Liver (tissue), 9 donors: ENCODE data around the gene CIB2. TPM values are rescaled to one million over a fixed set of nuclear protein-coding genes. Genes with fewer than 3 reads are reported as not detected.

Source experiments
- DNase-seq: peaks from one replicate; pipeline ENCODE4 v3.0.0-alpha.2; 2017; ENCODE audit warnings: low spot score
- H3K27ac ChIP-seq, 2 donors: one replicate each; pipeline ENCODE4 v1.7.0; 2013; ENCODE audit warnings: inconsistent platforms in 2 of 2, low read length in 2 of 2, control low read depth in 1 of 2, low read depth in 1 of 2, mild to moderate bottlenecking in 1 of 2
- H3K27me3 ChIP-seq, 4 donors: one replicate each; pipeline versions ENCODE4 v1.6.1 to v1.7.0; 2013; ENCODE audit warnings: low read length in 3 of 4, inconsistent platforms in 1 of 4, mild to moderate bottlenecking in 1 of 4, moderate library complexity in 1 of 4; ENCODE audit not compliant: control insufficient read depth in 4 of 4, insufficient read depth in 4 of 4
- H3K36me3 ChIP-seq, 4 donors: one replicate each; pipeline versions ENCODE4 v1.6.1 to v1.7.0; 2013; ENCODE audit warnings: low read length in 3 of 4, mild to moderate bottlenecking in 3 of 4, low read depth in 1 of 4, moderate library complexity in 1 of 4; ENCODE audit not compliant: control insufficient read depth in 4 of 4, insufficient read depth in 3 of 4
- H3K4me1 ChIP-seq, 4 donors: one replicate each; pipeline versions ENCODE4 v1.6.1 to v1.7.0; 2013; ENCODE audit warnings: low read length in 3 of 4, mild to moderate bottlenecking in 3 of 4, moderate library complexity in 1 of 4; ENCODE audit not compliant: control insufficient read depth in 4 of 4, insufficient read depth in 4 of 4
- H3K4me3 ChIP-seq, 3 donors: one replicate each; pipeline versions ENCODE4 v1.6.1 to v1.7.0; 2013; ENCODE audit warnings: low read length in 3 of 3, control low read depth in 1 of 3, low read depth in 1 of 3, mild to moderate bottlenecking in 1 of 3
- H3K9ac ChIP-seq, 2 donors: one replicate each; pipeline ENCODE4 v1.7.0; 2013; ENCODE audit warnings: low read length in 2 of 2, mild to moderate bottlenecking in 2 of 2, moderate library complexity in 2 of 2, control low read depth in 1 of 2, low read depth in 1 of 2
- H3K9me3 ChIP-seq, 4 donors: one replicate each; pipeline versions ENCODE4 v1.6.1 to v1.7.0; 2013; ENCODE audit warnings: low read length in 3 of 4; ENCODE audit not compliant: control insufficient read depth in 4 of 4
- FOXA1 ChIP-seq: IDR thresholded peaks from 2 replicates; pipeline ENCODE4 v1.6.1; 2016; ENCODE audit warnings: antibody characterized with exemption
- FOXA2 ChIP-seq: IDR thresholded peaks from 2 replicates; pipeline ENCODE4 v1.6.1; 2016; ENCODE audit warnings: antibody characterized with exemption
- GABPA ChIP-seq, 2 donors: IDR thresholded peaks in 1 of 2; conservative IDR thresholded peaks in 1 of 2; 2 replicates each; pipeline ENCODE4 v1.6.1; 2016; ENCODE audit warnings: antibody characterized with exemption in 2 of 2, mild to moderate bottlenecking in 1 of 2, moderate library complexity in 1 of 2
- HNF4A ChIP-seq, 2 donors: conservative IDR thresholded peaks; 2 replicates each; pipeline ENCODE4 v1.6.1; 2016; ENCODE audit warnings: antibody characterized with exemption in 2 of 2, mild to moderate bottlenecking in 2 of 2
- HNF4G ChIP-seq: IDR thresholded peaks from 2 replicates; pipeline ENCODE4 v1.6.1; 2016; ENCODE audit warnings: antibody characterized with exemption
- RAD21 ChIP-seq, 2 donors: IDR thresholded peaks; 2 replicates each; pipeline ENCODE4 v1.6.1; 2016; ENCODE audit warnings: antibody characterized with exemption in 2 of 2, mild to moderate bottlenecking in 2 of 2
- RXRA ChIP-seq, 2 donors: IDR thresholded peaks; 2 replicates each; pipeline ENCODE4 v1.6.1; 2017 to 2018; ENCODE audit warnings: antibody characterized with exemption in 2 of 2, mild to moderate bottlenecking in 1 of 2
- SP1 ChIP-seq: IDR thresholded peaks from 2 replicates; pipeline ENCODE4 v1.6.1; 2018; ENCODE audit warnings: antibody characterized with exemption, mild to moderate bottlenecking
- YY1 ChIP-seq: IDR thresholded peaks from 2 replicates; pipeline ENCODE4 v1.6.1; 2016; ENCODE audit warnings: antibody characterized with exemption, mild to moderate bottlenecking
- WGBS: extraction: QIAGEN DNeasy Blood & Tissue Kit; methylation state at CpG from one replicate; pipeline ENCODE4 v1.1.7; 2013; 5-methylcytosine and 5-hydroxymethylcytosine counted together
- polyA plus RNA-seq, 2 donors: library from polyadenylated mRNA; stranded (reverse) in 1 of 2; unstranded in 1 of 2; fragments of 200-250 nt in 1 of 2; fragments of >200 nt in 1 of 2; fragmentation: Nextera tagmentation in 1 of 2; extraction: Ambion mirVana in 1 of 2; gene quantifications; one replicate each; pipeline versions ENCODE4 v1.2.1 to v1.2.3, GENCODE V29; 2013 to 2015
- total RNA-seq, 2 donors: library from RNA; depleted of rRNA; stranded (reverse); fragments of >200 nt; gene quantifications; one replicate each; pipeline ENCODE4 v1.2.3, GENCODE V29; 2014
- TF ChIP-seq, protein P1 (sequence below): IDR thresholded peaks from 2 replicates; pipeline ENCODE4 v1.6.1; 2016; ENCODE audit warnings: antibody characterized with exemption
- TF ChIP-seq, protein P2 (sequence below): fragments of 150-350 bp; IDR thresholded peaks from 2 replicates; pipeline ENCODE4 v1.5.1; 2017; ENCODE audit warnings: improper control_type of control experiment, low read depth, low read length; ENCODE audit not compliant: missing input control
- TF ChIP-seq, protein P3 (sequence below): IDR thresholded peaks from 2 replicates; pipeline ENCODE4 v1.6.1; 2016; ENCODE audit warnings: antibody characterized with exemption
- TF ChIP-seq, protein P4 (sequence below): IDR thresholded peaks from 2 replicates; pipeline ENCODE4 v1.6.1; 2016; ENCODE audit warnings: antibody characterized with exemption
- donor health status: healthy.
- donor health status: healthy.
- donor health status: healthy.
- donor health status: healthy.
- donor health status: healthy.

Gene CIB2
- total and polyA plus RNA-seq, 4 donors, result 0.25 to 2.2 (median 0.53) TPM

DNA sequence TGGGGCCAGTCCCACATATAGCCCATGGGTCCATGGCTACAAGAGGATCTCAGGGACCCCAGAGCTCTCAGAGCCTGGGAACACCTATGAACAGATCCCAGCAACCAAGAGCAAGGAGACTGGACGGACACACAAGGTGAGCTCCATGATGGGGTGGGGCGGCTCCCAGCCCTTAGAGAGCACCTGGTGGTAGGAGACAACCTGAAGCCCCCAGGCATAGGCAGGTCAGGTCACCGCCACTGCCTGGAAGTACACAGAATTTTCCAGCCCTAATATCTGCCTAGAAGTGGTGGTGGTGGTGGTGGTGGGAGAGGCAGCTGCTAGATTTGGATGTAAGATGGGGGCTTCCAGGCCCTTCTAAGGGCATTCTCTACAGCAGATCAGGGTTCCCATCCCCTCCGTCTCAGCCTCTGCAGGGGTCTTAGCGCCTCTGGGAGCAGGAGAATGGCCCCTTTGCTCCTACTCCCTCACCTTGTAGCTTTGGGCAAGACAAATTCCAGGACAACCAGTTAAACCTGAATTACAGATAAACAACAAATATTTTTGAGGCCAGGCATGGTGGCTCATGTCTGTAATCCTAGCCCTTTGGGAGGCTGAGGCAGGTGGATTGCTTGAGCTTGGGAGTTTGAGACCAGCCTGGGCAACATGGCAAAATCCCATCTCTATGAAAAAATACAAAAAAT is 29.7 kb downstream of the CIB2 start:
- TF ChIP-seq HNF4A (conservative IDR thresholded peaks at IDR 0.05) (no peak), HNF4G (no peak), RXRA (IDR thresholded peaks at IDR 0.05) (no peak), SP1 (no peak), RAD21 (IDR thresholded peaks at IDR 0.05) (no peak), FOXA2 (no peak), YY1 (no peak)
- TF ChIP-seq, protein P1, sequence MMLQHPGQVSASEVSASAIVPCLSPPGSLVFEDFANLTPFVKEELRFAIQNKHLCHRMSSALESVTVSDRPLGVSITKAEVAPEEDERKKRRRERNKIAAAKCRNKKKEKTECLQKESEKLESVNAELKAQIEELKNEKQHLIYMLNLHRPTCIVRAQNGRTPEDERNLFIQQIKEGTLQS, result no peak
- TF ChIP-seq, protein P2, sequence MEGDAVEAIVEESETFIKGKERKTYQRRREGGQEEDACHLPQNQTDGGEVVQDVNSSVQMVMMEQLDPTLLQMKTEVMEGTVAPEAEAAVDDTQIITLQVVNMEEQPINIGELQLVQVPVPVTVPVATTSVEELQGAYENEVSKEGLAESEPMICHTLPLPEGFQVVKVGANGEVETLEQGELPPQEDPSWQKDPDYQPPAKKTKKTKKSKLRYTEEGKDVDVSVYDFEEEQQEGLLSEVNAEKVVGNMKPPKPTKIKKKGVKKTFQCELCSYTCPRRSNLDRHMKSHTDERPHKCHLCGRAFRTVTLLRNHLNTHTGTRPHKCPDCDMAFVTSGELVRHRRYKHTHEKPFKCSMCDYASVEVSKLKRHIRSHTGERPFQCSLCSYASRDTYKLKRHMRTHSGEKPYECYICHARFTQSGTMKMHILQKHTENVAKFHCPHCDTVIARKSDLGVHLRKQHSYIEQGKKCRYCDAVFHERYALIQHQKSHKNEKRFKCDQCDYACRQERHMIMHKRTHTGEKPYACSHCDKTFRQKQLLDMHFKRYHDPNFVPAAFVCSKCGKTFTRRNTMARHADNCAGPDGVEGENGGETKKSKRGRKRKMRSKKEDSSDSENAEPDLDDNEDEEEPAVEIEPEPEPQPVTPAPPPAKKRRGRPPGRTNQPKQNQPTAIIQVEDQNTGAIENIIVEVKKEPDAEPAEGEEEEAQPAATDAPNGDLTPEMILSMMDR, result no peak
- 98% methylated on average over 5 of the region's 5 CpGs for WGBS
- Histone ChIP-seq H3K27me3 (no peaks in the 10 kb centered on the region), H3K36me3 (no peaks in the 10 kb centered on the region), H3K4me3 (no peak overlapping the region), H3K9ac (no peak overlapping the region), H3K9me3 (no peaks in the 10 kb centered on the region), H3K4me1 (peaks cover 0 to 3% (median 0%) of the 10 kb centered on the region in 4 donors), H3K27ac (no peak overlapping the region)
- no peak for DNase-seq

DNA sequence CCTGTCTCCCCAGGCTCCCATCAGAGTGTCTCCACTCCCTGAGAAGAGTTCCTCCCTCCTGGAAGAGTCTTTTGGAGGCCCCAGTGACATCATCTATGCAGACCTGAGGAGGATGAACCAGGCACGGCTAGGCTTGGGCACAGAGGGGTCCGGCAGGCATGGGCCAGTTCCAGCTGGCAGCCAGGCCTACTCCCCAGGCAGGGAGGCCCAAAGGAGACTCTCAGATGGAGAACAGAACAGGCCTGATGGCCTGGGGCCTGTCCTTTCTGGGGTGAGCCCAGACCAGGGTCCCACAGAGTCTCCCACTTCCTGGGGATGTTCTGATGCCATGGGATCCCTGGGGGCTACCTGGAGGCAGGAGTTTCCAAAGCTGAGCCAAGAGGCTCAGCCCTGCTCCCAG is 30.4 kb downstream of the CIB2 start:
- TF ChIP-seq HNF4G, result no peak
- TF ChIP-seq, protein P1, result no peak
- TF ChIP-seq GABPA (IDR thresholded peaks at IDR 0.05 in 1 of 2, conservative IDR thresholded peaks at IDR 0.05 in 1 of 2), result no peak
- no peak for TF ChIP-seq FOXA2
- TF ChIP-seq, protein P3, sequence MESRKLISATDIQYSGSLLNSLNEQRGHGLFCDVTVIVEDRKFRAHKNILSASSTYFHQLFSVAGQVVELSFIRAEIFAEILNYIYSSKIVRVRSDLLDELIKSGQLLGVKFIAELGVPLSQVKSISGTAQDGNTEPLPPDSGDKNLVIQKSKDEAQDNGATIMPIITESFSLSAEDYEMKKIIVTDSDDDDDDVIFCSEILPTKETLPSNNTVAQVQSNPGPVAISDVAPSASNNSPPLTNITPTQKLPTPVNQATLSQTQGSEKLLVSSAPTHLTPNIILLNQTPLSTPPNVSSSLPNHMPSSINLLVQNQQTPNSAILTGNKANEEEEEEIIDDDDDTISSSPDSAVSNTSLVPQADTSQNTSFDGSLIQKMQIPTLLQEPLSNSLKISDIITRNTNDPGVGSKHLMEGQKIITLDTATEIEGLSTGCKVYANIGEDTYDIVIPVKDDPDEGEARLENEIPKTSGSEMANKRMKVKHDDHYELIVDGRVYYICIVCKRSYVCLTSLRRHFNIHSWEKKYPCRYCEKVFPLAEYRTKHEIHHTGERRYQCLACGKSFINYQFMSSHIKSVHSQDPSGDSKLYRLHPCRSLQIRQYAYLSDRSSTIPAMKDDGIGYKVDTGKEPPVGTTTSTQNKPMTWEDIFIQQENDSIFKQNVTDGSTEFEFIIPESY, result no peak
- 94% methylated on average over 2 of the region's 2 CpGs for WGBS
- H3K4me3 ChIP-seq, result no peak overlapping the region
- H3K36me3 ChIP-seq, result no peaks in the 10 kb centered on the region
- no peaks in the 10 kb centered on the region for H3K9me3 ChIP-seq
- no peak overlapping the region for H3K9ac ChIP-seq
- peaks cover 0 to 3% (median 0%) of the 10 kb centered on the region in 4 donors for H3K4me1 ChIP-seq
- no peaks in the 10 kb centered on the region for H3K27me3 ChIP-seq
- no peak overlapping the region for H3K27ac ChIP-seq
- no peak for DNase-seq

DNA sequence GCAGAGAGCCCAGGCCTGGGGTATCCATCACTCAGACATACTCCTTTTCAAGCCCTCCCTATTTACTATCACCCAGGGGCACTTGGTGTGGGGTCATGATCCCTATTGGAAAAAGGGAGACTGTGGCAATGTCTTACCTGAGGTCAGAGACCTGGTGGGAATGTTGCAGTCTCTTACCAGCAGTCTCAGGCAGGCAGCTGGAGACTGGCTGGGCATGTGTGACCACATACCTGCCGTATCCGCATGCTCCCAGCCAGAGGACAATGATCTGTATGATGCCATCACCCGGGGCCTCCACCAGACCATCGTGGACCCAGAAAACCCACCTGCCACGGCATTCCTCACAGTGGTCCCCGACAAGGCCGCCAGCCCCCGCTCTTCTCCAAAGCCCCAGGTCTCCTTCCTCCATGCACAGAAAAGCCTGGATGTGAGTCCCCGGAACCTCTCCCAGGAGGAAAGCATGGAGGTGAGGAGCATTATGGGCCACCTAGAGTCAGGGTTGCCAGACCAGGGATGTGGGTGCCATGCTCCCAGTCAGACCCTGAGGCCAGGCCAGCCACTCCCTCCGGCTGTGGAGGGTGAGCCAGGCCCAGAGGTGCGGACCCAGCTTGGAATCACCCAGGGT is 33.0 kb downstream of the CIB2 start:
- DNase-seq, result no peak

More for the DNA sequence above, 33.0 kb downstream of the CIB2 start:
- no peaks in the 10 kb centered on the region for H3K27me3 ChIP-seq
- WGBS, result 90% methylated on average over 11 of the region's 11 CpGs
- no peak overlapping the region for H3K4me3 ChIP-seq
- H3K36me3 ChIP-seq, result no peaks in the 10 kb centered on the region
- no peaks in the 10 kb centered on the region for H3K4me1 ChIP-seq
- H3K27ac ChIP-seq, result no peak overlapping the region
- no peaks in the 10 kb centered on the region for H3K9me3 ChIP-seq
- no peak overlapping the region for H3K9ac ChIP-seq
- TF ChIP-seq SP1, result no peak
- no peak for TF ChIP-seq FOXA2
- TF ChIP-seq HNF4A (conservative IDR thresholded peaks at IDR 0.05), result no peak
- TF ChIP-seq, protein P4, sequence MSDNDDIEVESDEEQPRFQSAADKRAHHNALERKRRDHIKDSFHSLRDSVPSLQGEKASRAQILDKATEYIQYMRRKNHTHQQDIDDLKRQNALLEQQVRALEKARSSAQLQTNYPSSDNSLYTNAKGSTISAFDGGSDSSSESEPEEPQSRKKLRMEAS, result no peak
- TF ChIP-seq YY1, result no peak
- no peak for TF ChIP-seq FOXA1
